T-helper 1 cell (primary cell): ENCODE measurements around the gene HAO1.
A peak's percentile ranks its signal among the peaks of the same experiment; 100 is the strongest.

Experiments used
- DNase-seq, 5 donors: peaks; one replicate each; pipeline ENCODE4 v3.0.0-alpha.2; 2012 to 2020

The HAO1 gene

GRCh38 chr20:7926323-7926722 lies 13.9 kb downstream of the HAO1 start:
- DNase-seq: no peak

DNA sequence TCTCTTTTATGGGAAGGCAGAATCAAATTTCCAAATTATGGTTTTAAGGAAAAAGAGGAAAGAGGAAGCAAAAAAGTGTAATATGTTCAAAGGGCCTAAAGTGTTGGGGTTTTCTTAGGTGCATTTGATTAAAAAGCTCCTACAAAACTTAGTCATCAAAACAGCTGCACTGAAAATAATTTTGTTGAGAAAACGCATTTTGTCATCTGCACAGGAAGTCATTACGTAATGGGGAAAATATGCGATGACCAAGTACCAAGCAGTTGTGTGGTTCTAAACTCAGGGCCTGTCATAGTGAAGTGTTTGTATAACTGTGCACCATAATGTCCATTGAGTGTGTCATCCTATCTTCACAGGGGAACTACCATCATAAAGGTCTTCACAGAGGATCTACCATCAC lies 15.6 kb downstream of the HAO1 start:
- DNase-seq: no peak

DNA sequence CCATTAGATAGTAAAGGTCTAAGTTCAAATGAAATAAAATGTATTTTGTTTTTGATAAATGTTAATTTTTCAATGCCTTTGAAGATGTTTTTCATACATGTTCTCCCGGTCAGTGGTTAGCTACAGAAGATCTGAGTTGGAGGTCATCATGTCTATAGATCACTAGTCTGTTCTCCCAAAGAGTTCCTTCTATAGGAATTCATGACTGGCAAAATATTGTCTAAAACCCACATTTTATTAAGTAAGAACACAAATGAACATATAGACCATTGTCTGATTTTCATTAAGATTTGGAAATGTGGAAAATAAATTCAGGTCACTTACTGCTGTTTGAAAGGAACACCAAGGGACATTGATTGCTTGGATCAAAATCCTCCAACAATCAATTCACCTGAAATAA lies 23.6 kb downstream of the HAO1 start:
- DNase-seq: no peak

GRCh38 chr20:7912551-7912950 lies 27.7 kb downstream of the HAO1 start:
- no peak for DNase-seq

DNA sequence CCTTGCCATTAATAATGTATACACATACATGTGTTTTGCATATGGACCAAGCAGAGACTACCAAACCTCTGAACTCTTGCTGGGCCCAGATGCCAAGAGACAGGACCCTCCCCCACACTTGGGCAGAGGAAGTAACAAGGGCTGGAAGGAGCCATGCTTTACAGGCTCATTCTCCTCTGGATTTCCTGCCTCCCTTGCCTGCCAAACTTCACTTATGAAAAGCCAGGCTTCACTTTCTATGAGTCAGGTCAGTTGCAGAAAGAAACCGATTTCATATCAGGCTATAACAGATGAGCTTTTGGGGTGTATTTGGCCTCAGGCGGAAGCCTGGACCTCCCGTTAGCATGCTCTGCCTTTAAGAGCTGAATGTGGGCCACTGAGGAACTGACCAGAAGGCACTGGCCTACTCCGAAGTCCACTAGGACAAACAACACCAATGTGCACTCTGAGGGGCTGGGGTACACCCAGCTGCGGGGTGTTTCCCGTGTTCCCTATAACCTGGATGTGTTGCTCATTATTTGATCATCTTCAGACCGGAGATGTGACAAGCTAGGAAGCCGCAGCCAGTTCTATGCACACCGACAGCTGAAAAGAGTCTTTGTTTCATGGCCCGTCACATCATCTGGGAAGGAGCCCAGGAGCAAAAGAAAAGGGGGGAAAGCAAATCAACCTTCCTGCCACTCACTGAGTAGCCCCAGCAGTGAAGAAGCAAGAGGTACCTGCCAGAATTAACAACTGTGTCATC lies 28.5 kb downstream of the HAO1 start:
- no peak for DNase-seq

- DNase-seq: no peak
Observed at GRCh38 chr20:7908905-7909304, 31.4 kb downstream of the HAO1 start.

- no peak for DNase-seq
Observed at GRCh38 chr20:7903429-7903828, 36.8 kb downstream of the HAO1 start.

DNA sequence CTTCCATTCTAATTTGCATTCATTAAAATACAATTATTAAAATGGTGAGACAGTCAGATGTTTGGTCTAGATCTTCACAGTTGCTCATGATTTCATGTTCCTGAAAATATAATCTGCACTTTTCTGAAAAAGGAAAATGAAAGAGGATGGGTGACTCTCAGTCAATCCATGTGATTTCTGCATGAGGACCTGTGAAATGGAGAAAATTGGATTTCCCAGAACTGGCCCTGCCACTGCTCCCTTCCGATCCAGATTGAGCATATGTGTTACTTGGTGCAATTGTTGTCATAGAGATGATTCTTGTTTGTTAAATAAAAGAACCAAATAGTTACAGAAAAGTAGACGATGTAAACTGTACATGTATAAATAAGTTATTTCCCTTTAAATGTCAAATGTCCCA lies 37.4 kb downstream of the HAO1 start:
- DNase-seq: no peak

GRCh38 chr20:7897781-7898364 lies 42.4 kb downstream of the HAO1 start:
- DNase-seq: no peak

GRCh38 chr20:7893014-7893730 lies 47.1 kb downstream of the HAO1 start:
- DNase-seq: no peak

DNA sequence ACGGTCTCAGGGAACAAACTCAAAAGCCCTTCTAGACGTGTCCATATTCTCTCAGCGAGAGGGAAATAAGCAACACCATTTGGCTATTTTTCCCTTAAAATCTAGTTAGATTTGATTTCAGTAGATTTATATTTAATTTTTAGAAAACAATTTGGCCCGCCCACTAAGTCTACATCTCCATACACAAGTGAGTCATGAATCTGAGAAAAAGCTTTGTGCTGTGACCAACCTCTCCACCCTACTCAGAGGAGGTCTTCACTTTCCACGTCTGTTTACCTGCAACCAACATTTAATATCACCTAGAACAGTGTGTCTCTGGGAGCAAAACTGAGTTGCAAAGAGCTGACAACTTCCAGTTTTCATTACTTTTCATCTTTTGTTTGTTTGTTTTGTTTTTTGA lies 48.6 kb downstream of the HAO1 start:
- no peak for DNase-seq

GRCh38 chr20:7889736-7890135 lies 50.5 kb downstream of the HAO1 start:
- DNase-seq: no peak

- no peak for DNase-seq
Observed at GRCh38 chr20:7883741-7884140, 56.5 kb downstream of the HAO1 start.

DNA sequence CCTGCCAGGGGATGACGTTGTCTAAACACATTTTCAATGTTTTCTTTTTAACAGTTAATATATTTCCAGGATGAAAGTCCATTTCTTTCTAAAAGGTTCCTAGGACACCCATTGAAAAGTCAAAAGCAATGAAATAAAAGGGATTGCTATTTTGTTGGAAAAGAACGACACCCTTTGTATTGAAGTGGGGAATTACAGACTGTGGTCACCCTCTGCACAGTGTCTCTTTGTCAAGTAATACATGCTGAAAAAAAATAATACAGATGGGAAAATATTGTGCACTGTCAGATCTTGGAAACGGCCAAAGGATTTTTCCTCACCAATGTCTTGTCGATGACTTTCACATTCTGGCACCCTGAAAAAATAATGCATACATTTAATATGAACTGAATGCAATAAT lies 56.9 kb downstream of the HAO1 start:
- DNase-seq: no peak

- DNase-seq: no peak
Observed at GRCh38 chr20:7882076-7882475, 58.2 kb downstream of the HAO1 start.

GRCh38 chr20:7881551-7881950 lies 58.7 kb downstream of the HAO1 start:
- no peak for DNase-seq

GRCh38 chr20:7879883-7880282 lies 60.4 kb downstream of the HAO1 start:
- peak in 1 of 5 donors; percentile 2 for DNase-seq

DNA sequence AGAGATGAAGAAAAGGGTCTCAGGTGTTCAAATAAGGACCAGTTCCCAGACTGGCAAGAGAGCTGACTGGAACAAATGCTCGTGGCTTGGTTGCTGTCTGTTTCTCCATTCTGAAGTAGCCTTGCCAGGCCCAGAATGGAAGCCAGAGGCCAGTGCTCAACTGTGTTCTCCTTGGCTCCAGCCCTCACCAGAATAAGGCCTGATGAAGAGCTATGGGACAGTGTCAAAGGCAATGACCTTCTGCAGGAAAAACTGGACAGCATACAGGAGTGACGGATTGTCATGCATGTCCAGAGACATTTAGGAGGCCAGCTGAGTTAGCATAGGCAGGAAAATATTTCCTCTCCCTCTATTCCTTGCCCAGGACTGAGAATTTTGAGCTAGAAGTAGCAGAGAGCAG lies 72.2 kb downstream of the HAO1 start:
- no peak for DNase-seq

GRCh38 chr20:7866285-7866684 lies 74.0 kb downstream of the HAO1 start:
- no peak for DNase-seq

GRCh38 chr20:7859356-7859802 lies 80.9 kb downstream of the HAO1 start:
- DNase-seq: no peak

GRCh38 chr20:7858734-7859250 lies 81.5 kb downstream of the HAO1 start:
- no peak for DNase-seq

DNA sequence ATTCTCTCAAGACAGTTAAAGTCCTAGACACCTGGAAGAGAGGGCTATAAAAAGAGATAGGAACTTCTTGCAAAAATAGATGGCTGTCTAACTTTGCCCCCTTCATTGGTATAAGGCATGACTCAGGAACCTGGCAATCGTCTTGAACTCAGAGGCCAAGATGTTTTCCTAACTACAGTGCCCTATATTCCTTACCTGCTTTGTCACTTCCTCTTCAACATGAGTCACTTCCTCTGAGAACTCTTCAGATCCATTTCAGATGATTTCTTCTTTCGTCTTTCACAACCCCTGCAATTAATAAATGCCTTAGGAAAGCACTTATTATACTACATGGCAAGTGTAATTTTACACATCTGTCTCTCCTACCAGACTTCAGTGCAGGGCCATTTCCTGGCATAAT lies 83.5 kb downstream of the HAO1 start:
- DNase-seq: no peak

GRCh38 chr20:7855545-7855944 lies 84.7 kb downstream of the HAO1 start:
- no peak for DNase-seq

- no peak for DNase-seq
Observed at GRCh38 chr20:7853493-7853892, 86.8 kb downstream of the HAO1 start.
